ENCODE results near the gene NFIA. TPM values are rescaled to one million over a fixed set of nuclear protein-coding genes. Genes with fewer than 3 reads are reported as not detected.

Gene NFIA
- total and polyA plus RNA-seq, 9 of the 15 experiments (the other 6 are each of a cell fraction or from before 2014, with no cell fraction given) = 5.3 to 24.9 (median 9.8) TPM

DNA sequence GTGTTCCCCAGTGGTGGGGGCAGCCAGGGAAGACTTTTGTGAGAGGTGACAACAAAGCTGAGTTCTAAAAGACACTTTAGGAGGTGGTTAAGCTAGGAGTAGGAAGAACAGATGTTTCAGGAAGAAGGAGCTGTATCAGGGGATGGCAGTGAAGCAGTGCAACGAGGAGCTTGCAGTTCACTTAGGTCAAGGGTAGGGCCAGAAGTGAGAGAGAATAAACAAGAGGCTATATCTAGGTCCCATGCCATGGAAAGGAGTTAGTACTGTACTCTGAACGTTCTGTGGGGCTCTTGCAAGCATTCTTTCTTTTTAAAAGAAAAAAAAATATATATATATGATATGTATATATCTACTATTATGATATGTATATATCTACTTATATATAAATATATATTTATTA is 244.4 kb downstream of the NFIA start (continued):
- TF ChIP-seq, protein P1, sequence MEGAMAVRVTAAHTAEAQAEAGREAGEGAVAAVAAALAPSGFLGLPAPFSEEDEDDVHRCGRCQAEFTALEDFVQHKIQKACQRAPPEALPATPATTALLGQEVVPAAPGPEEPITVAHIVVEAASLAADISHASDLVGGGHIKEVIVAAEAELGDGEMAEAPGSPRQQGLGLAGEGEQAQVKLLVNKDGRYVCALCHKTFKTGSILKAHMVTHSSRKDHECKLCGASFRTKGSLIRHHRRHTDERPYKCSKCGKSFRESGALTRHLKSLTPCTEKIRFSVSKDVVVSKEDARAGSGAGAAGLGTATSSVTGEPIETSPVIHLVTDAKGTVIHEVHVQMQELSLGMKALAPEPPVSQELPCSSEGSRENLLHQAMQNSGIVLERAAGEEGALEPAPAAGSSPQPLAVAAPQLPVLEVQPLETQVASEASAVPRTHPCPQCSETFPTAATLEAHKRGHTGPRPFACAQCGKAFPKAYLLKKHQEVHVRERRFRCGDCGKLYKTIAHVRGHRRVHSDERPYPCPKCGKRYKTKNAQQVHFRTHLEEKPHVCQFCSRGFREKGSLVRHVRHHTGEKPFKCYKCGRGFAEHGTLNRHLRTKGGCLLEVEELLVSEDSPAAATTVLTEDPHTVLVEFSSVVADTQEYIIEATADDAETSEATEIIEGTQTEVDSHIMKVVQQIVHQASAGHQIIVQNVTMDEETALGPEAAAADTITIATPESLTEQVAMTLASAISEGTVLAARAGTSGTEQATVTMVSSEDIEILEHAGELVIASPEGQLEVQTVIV (CRISPR knock-in tag; IDR thresholded peaks at IDR 0.05; ENCODE audit: borderline replicate concordance) = no peak
- TF ChIP-seq ETV1 (tag; conservative IDR thresholded peaks at IDR 0.05; ENCODE audit: low read depth) (no peak), ZBED1 (IDR thresholded peaks at IDR 0.05) (no peak), ESRRB (CRISPR knock-in tag; IDR thresholded peaks at IDR 0.05; ENCODE audit: borderline replicate concordance) (no peak)

DNA sequence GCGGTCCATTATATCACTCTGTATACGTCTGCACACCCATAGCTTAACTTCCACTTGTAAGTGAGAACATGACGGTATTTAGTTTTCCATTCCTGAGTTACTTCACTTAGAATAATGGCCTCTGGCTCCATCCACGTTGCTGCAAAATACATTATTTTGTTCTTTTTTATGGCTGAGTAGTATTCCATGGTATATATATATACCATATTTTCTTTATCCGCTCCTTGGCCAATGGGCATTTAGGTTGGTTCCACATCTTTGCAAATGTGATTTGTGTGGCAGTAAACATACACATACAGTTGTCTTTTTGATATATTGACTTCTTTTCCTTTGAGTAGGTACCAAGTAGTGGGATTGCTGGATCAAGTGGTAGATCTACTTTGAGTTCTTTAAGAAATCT is 245.1 kb downstream of the NFIA start:
- WGBS (ENCODE audit: insufficient coverage, low coverage, missing lambda C conversion rate) = 97% methylated on average over 5 of the region's 5 CpGs
- ATAC-seq (no peak), FAIRE-seq (no peak), DNase-seq (ENCODE audit: extremely low read depth in 1 of 4, low spot score in 3 of 4) (no peak)
- Histone ChIP-seq H3K36me3 (ENCODE audit: control insufficient read depth, insufficient read depth, low read length) (no peaks in the 10 kb centered on the region; the same call in 2 of the 3 replicates), H4K20me1 (replicated peaks; ENCODE audit: control insufficient read depth, insufficient read depth, low read length) (no peaks in the 10 kb centered on the region), H3K9ac (ENCODE audit: insufficient read depth in 1 of 2, low read depth in 2 of 2, low read length in 2 of 2) (no peak overlapping the region), H3K4me1 (replicated peaks in 1 of 2; ENCODE audit: control insufficient read depth in 2 of 2, insufficient read depth in 2 of 2, low read length in 2 of 2) (peaks cover 0 to 5% of the 10 kb centered on the region in 2 experiments; a peak in 3 of 5 replicates), H3K27me3 (ENCODE audit: control insufficient read depth in 2 of 2, insufficient read depth in 2 of 2, low read length in 2 of 2) (no peaks in the 10 kb centered on the region), H3K9me3 (replicated peaks; ENCODE audit: control insufficient read depth, insufficient read depth, low read depth, low read length) (no peaks in the 10 kb centered on the region), H3K79me2 (ENCODE audit: control insufficient read depth, insufficient read depth, low read length) (peaks cover 6% of the 10 kb centered on the region; the same call in 2 of the 3 replicates), H2AFZ (ENCODE audit: low read depth, low read length) (no peak overlapping the region), H3K4me2 (ENCODE audit: insufficient read depth, low read length) (no peak overlapping the region), H3K4me3 (no peak overlapping the region), H3K9me1 (ENCODE audit: control insufficient read depth, insufficient read depth, low read length) (no peaks in the 10 kb centered on the region), H3K27ac (ENCODE audit: extremely low read depth, low read depth, low read length) (no peak overlapping the region)
- no TSS peak for BruUV-seq (replicated peaks)
- ChIA-PET POLR2A (no interaction called here), CTCF (ENCODE audit: low intra/inter-chr PET ratio) (no interaction called here)
- in situ Hi-C loops (cut with MboI) = no loop called here
- intact Hi-C loops (cut with micrococcal nuclease) = no loop called here
- no peak for TF ChIP-seq NFIC (IDR thresholded peaks at IDR 0.05)
- TF ChIP-seq MTF1 (CRISPR knock-in tag; IDR thresholded peaks at IDR 0.05; ENCODE audit: borderline replicate concordance) = no peak
- TF ChIP-seq ESRRB (CRISPR knock-in tag; IDR thresholded peaks at IDR 0.05; ENCODE audit: borderline replicate concordance) = no peak
- TF ChIP-seq RBM15 (IDR thresholded peaks at IDR 0.05; ENCODE audit: insufficient read depth, low read length) = no peak
- TF ChIP-seq, protein P2, sequence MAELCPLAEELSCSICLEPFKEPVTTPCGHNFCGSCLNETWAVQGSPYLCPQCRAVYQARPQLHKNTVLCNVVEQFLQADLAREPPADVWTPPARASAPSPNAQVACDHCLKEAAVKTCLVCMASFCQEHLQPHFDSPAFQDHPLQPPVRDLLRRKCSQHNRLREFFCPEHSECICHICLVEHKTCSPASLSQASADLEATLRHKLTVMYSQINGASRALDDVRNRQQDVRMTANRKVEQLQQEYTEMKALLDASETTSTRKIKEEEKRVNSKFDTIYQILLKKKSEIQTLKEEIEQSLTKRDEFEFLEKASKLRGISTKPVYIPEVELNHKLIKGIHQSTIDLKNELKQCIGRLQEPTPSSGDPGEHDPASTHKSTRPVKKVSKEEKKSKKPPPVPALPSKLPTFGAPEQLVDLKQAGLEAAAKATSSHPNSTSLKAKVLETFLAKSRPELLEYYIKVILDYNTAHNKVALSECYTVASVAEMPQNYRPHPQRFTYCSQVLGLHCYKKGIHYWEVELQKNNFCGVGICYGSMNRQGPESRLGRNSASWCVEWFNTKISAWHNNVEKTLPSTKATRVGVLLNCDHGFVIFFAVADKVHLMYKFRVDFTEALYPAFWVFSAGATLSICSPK (IDR thresholded peaks at IDR 0.05; ENCODE audit: borderline replicate concordance) = no peak
- TF ChIP-seq, protein P3, sequence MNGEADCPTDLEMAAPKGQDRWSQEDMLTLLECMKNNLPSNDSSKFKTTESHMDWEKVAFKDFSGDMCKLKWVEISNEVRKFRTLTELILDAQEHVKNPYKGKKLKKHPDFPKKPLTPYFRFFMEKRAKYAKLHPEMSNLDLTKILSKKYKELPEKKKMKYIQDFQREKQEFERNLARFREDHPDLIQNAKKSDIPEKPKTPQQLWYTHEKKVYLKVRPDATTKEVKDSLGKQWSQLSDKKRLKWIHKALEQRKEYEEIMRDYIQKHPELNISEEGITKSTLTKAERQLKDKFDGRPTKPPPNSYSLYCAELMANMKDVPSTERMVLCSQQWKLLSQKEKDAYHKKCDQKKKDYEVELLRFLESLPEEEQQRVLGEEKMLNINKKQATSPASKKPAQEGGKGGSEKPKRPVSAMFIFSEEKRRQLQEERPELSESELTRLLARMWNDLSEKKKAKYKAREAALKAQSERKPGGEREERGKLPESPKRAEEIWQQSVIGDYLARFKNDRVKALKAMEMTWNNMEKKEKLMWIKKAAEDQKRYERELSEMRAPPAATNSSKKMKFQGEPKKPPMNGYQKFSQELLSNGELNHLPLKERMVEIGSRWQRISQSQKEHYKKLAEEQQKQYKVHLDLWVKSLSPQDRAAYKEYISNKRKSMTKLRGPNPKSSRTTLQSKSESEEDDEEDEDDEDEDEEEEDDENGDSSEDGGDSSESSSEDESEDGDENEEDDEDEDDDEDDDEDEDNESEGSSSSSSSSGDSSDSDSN (IDR thresholded peaks at IDR 0.05; ENCODE audit: borderline replicate concordance in 1 of 2, low read depth in 2 of 2, low read length in 2 of 2) = no peak
- no peak for TF ChIP-seq SUPT5H (IDR thresholded peaks at IDR 0.05)
- no peak for TF ChIP-seq ILF3 (IDR thresholded peaks at IDR 0.05; ENCODE audit: borderline replicate concordance)
